PC-3 (cell line): ENCODE results near the gene CDC25A. TPM values are rescaled to one million over a fixed set of nuclear protein-coding genes. Genes with fewer than 3 reads are reported as not detected.

Source experiments
- ATAC-seq: fragments of 200-7000 bp; cut with Tn5 transposase; 2 replicates; pipeline ENCODE4 v1.9.1; 2020; ENCODE audit warnings: mild to moderate bottlenecking, moderate library complexity
- BruUV-seq: library from RNA; stranded (reverse); fragments of 400-500 nt; replicated peaks from 2 replicates; lab custom pipeline; 2021; lab: Mats Ljungman, UMichigan
- CTCF ChIA-PET: fragments of 300-600 bp; sonication (Branson Sonifier 250); formaldehyde crosslinking; loops from one replicate; lab custom pipeline; 2022; ENCODE audit warnings: antibody characterized with exemption; lab: Charles Lee
- POLR2A ChIA-PET: fragments of 300-600 bp; sonication (Branson Sonifier 250); formaldehyde crosslinking; loops from one replicate; lab custom pipeline; 2022; ENCODE audit warnings: antibody characterized with exemption; ENCODE audit not compliant: unreplicated experiment; lab: Charles Lee
- DNase-seq: peaks from one replicate; pipeline ENCODE4 v3.0.0-alpha.2; 2015
- H2AFZ ChIP-seq: fragments of 300-600 bp; sonication (generic); 2 replicates; pipeline ENCODE4 v1.6.0; 2016; ENCODE audit warnings: antibody characterized with exemption, low read length
- H3F3A ChIP-seq: fragments of 300-600 bp; sonication (generic); one replicate; pipeline ENCODE4 v1.6.0; 2017; ENCODE audit warnings: antibody characterized with exemption, low read length, control low read depth, mild to moderate bottlenecking; ENCODE audit not compliant: unreplicated experiment
- H3K27ac ChIP-seq: fragments of 300-600 bp; sonication (generic); 2 replicates; pipeline ENCODE4 v1.5.1; 2016; ENCODE audit warnings: mild to moderate bottlenecking, low read length
- H3K27me3 ChIP-seq: fragments of 300-600 bp; sonication (generic); 2 replicates; pipeline ENCODE4 v1.6.1; 2016; ENCODE audit warnings: low read length, mixed read lengths
- H3K36me3 ChIP-seq: fragments of 300-600 bp; sonication (generic); 2 replicates; pipeline ENCODE4 v1.6.1; 2016; ENCODE audit warnings: low read depth, mixed run types, low read length, mixed read lengths
- H3K4me1 ChIP-seq: fragments of 300-600 bp; sonication (generic); 2 replicates; pipeline ENCODE4 v1.5.1; 2016; ENCODE audit warnings: low read length; ENCODE audit not compliant: insufficient read depth
- H3K4me2 ChIP-seq: fragments of 300-600 bp; sonication (generic); 2 replicates; pipeline ENCODE4 v1.6.0; 2016; ENCODE audit warnings: low read length
- H3K4me3 ChIP-seq: fragments of 300-600 bp; sonication (generic); 2 replicates; pipeline ENCODE4 v1.5.1; 2016; ENCODE audit warnings: mild to moderate bottlenecking, low read length, mixed read lengths
- H3K79me2 ChIP-seq: fragments of 300-600 bp; sonication (generic); 2 replicates; pipeline ENCODE4 v1.6.1; 2017; ENCODE audit warnings: low read length, mixed read lengths
- H3K9ac ChIP-seq: fragments of 300-600 bp; sonication (generic); 2 replicates; pipeline ENCODE4 v1.6.0; 2016; ENCODE audit warnings: mild to moderate bottlenecking, low read length
- H3K9me2 ChIP-seq: fragments of 300-600 bp; sonication (generic); replicated peaks from 2 replicates; pipeline ENCODE4 v1.6.1; 2016; ENCODE audit warnings: mixed run types, low read length, mixed read lengths
- H3K9me3 ChIP-seq: fragments of 300-600 bp; sonication (generic); 2 replicates; pipeline ENCODE4 v1.6.1; 2016; ENCODE audit warnings: low read length, mixed read lengths
- H4K20me1 ChIP-seq: fragments of 300-600 bp; sonication (generic); 2 replicates; pipeline ENCODE4 v1.6.1; 2016; ENCODE audit warnings: low read length, mixed read lengths
- CTCF ChIP-seq: fragments of 300-600 bp; sonication (generic); conservative IDR thresholded peaks from 2 replicates; pipeline ENCODE4 v1.5.1; 2017; ENCODE audit warnings: antibody characterized with exemption, low read depth, mild to moderate bottlenecking, low read length
- intact Hi-C: fragments of 100-400 bp; cut with micrococcal nuclease; formaldehyde crosslinking; loops from 2 replicates; pipeline ENCODE4 v1.9.0; 2023
- microRNA-seq: library from miRNA; unstranded; fragments of <30 nt; microRNA quantifications from one replicate; pipeline ENCODE4 v1.1.0, GENCODE V29; 2020; ENCODE audit not compliant: unreplicated experiment
- total RNA-seq: library from RNA; depleted of rRNA; stranded (reverse); fragments of >200 nt; gene quantifications from 2 replicates; pipeline ENCODE4 v1.2.3, GENCODE V29; 2014; rRNA removed

The CDC25A gene
- total RNA-seq, 1 experiment from 2014 or later, result 43.0 TPM

GRCh38 chr3:48107227-48107626 is 81.0 kb downstream of the CDC25A start:
- Histone ChIP-seq H3K4me3 (no peak overlapping the region), H4K20me1 (no peaks in the 10 kb centered on the region), H3K79me2 (no peaks in the 10 kb centered on the region), H3K9ac (no peak overlapping the region), H3F3A (no peaks in the 10 kb centered on the region), H3K9me2 (no peaks in the 10 kb centered on the region), H3K36me3 (no peaks in the 10 kb centered on the region), H2AFZ (no peak overlapping the region), H3K27me3 (no peaks in the 10 kb centered on the region), H3K4me1 (no peaks in the 10 kb centered on the region), H3K4me2 (no peak overlapping the region), H3K9me3 (no peaks in the 10 kb centered on the region), H3K27ac (no peak overlapping the region)
- ChIA-PET CTCF (no interaction called here), POLR2A (no interaction called here)
- intact Hi-C loops, result no loop called here
- BruUV-seq, result no TSS peak
- ATAC-seq (no peak), DNase-seq (no peak)
- TF ChIP-seq CTCF, result no peak

Small RNA genes lying within 50 kb of the gene (microRNA-seq; reads per million reads assigned to microRNA genes)
- gene MIR4443, result 30.8 reads per million, percentile 51 among the genes with 10 or more reads in this experiment

Other genes with a start within 250 kb of the CDC25A start
- 108 and 128 TPM in 2 replicates for gene MAP4, start 172.0 kb downstream of the CDC25A start, total RNA-seq
- not detected in 2 replicates for gene CAMP, start 35.1 kb upstream of the CDC25A start, total RNA-seq
- gene ZNF589, start 52.7 kb upstream of the CDC25A start, total RNA-seq, result 9.4 and 10.2 TPM in 2 replicates
- gene NME6, start 113.0 kb upstream of the CDC25A start, total RNA-seq, result 35.2 and 37.4 TPM in 2 replicates
- not detected in 2 replicates for gene SPINK8, start 145.2 kb upstream of the CDC25A start, total RNA-seq
- gene FBXW12, start 183.8 kb upstream of the CDC25A start, total RNA-seq, result not detected in 2 replicates
- gene PLXNB1, start 241.7 kb upstream of the CDC25A start, total RNA-seq, result 31.8 and 35.4 TPM in 2 replicates